ENCODE results near the gene PCDHAC1.

GRCh38 chr5:140966293-140967225 lies 40.5 kb downstream of the PCDHAC1 start, which contains the start of gene PCDHAC2:
- TF ChIP-seq POLR2A (IDR thresholded peaks at IDR 0.05) (no peak), CTCF (IDR thresholded peaks at IDR 0.05) (no peak)

Data from prostate gland (tissue), 2 donors.